Lung (tissue), 12 donors: ENCODE measurements around the gene SUCO. TPM values are rescaled to one million over a fixed set of nuclear protein-coding genes. Genes with fewer than 3 reads are reported as not detected.

Experiments used
- ATAC-seq: fragments of 200-7000 bp; cut with Tn5 transposase; one replicate; pipeline ENCODE4 v1.9.1; 2020; ENCODE audit warnings: moderate number of reproducible peaks; ENCODE audit not compliant: insufficient read depth, low FRiP score
- DNase-seq, 3 donors: peaks; one replicate each; pipeline ENCODE4 v3.0.0-alpha.2; 2013 to 2017
- H3K27ac ChIP-seq, 2 donors: one replicate each; pipeline ENCODE4 v1.5.1; 2013; ENCODE audit warnings: mild to moderate bottlenecking in 2 of 2, moderate library complexity in 2 of 2, control low read depth in 1 of 2, inconsistent platforms in 1 of 2, low read depth in 1 of 2, low read length in 1 of 2
- H3K27me3 ChIP-seq, 3 donors: one replicate each; pipeline ENCODE4 v1.5.1; 2013; ENCODE audit warnings: low read length in 2 of 3; ENCODE audit not compliant: control insufficient read depth in 3 of 3, insufficient read depth in 3 of 3
- H3K36me3 ChIP-seq, 4 donors: one replicate each; pipeline ENCODE4 v1.5.1; 2013; ENCODE audit warnings: low read length in 4 of 4, mild to moderate bottlenecking in 1 of 4, moderate library complexity in 1 of 4; ENCODE audit not compliant: control insufficient read depth in 4 of 4, insufficient read depth in 4 of 4
- H3K4me1 ChIP-seq, 5 donors: one replicate each; pipeline ENCODE4 v1.5.1; 2013; ENCODE audit warnings: low read length in 5 of 5, mild to moderate bottlenecking in 2 of 5, moderate library complexity in 1 of 5; ENCODE audit not compliant: control insufficient read depth in 5 of 5, insufficient read depth in 5 of 5
- H3K4me3 ChIP-seq: one replicate; pipeline ENCODE4 v1.5.1; 2013; ENCODE audit warnings: mild to moderate bottlenecking, control low read depth, moderate library complexity
- H3K9ac ChIP-seq, 2 donors: one replicate each; pipeline ENCODE4 v1.5.1; 2013; ENCODE audit warnings: low read length in 2 of 2, control low read depth in 1 of 2; ENCODE audit not compliant: insufficient read depth in 1 of 2
- H3K9me3 ChIP-seq, 4 donors: one replicate each; pipeline ENCODE4 v1.5.1; 2013; ENCODE audit warnings: low read length in 3 of 4, mild to moderate bottlenecking in 1 of 4, moderate library complexity in 1 of 4; ENCODE audit not compliant: control insufficient read depth in 4 of 4, insufficient read depth in 3 of 4
- WGBS, 2 donors: extraction: QIAGEN DNeasy Blood & Tissue Kit; methylation state at CpG; one replicate each; pipeline ENCODE4 v1.1.7; 2013; 5-methylcytosine and 5-hydroxymethylcytosine counted together
- polyA plus RNA-seq, 2 donors: library from polyadenylated mRNA; stranded (reverse); fragments of 200-250 nt; gene quantifications; one replicate each; pipeline ENCODE4 v1.2.1, GENCODE V29; 2013
- total RNA-seq, 2 donors: library from RNA; depleted of rRNA in 1 of 2; stranded (reverse); fragments of >200 nt in 1 of 2; gene quantifications; one replicate each; pipeline ENCODE4 v1.2.1, GENCODE V29; 2014 to 2021
- TF ChIP-seq, protein P1 (sequence below): IDR thresholded peaks from 2 replicates; pipeline ENCODE4 v1.5.1; 2012; ENCODE audit warnings: mild to moderate bottlenecking; ENCODE audit errors: control extremely low read depth, extremely low read depth
- donor health status: control.
- donor health status: control.
- donor health status: Bipolar disorder and iron deficiency.
- donor health status: healthy.
- donor health status: DM: yes; HTN: yes; CAD: no.

SUCO gene
- total and polyA plus RNA-seq, 4 donors = 10.2 to 86.8 (median 22.0) TPM

- Histone ChIP-seq H3K27me3 (no peaks in the 10 kb centered on the region), H3K27ac (no peak overlapping the region), H3K4me3 (no peak overlapping the region), H3K9ac (no peak overlapping the region), H3K9me3 (no peaks in the 10 kb centered on the region), H3K36me3 (no peaks in the 10 kb centered on the region), H3K4me1 (peaks cover 0 to 32% (median 19%) of the 10 kb centered on the region in 5 donors)
- 52 to 70% methylated on average over 3 of the region's 3 CpGs for WGBS, 2 donors
- no peak for ATAC-seq
- no peak for DNase-seq
- TF ChIP-seq, protein P1, sequence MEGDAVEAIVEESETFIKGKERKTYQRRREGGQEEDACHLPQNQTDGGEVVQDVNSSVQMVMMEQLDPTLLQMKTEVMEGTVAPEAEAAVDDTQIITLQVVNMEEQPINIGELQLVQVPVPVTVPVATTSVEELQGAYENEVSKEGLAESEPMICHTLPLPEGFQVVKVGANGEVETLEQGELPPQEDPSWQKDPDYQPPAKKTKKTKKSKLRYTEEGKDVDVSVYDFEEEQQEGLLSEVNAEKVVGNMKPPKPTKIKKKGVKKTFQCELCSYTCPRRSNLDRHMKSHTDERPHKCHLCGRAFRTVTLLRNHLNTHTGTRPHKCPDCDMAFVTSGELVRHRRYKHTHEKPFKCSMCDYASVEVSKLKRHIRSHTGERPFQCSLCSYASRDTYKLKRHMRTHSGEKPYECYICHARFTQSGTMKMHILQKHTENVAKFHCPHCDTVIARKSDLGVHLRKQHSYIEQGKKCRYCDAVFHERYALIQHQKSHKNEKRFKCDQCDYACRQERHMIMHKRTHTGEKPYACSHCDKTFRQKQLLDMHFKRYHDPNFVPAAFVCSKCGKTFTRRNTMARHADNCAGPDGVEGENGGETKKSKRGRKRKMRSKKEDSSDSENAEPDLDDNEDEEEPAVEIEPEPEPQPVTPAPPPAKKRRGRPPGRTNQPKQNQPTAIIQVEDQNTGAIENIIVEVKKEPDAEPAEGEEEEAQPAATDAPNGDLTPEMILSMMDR = no peak
Observed at GRCh38 chr1:172536256-172536655, 3.3 kb downstream of the SUCO start.

DNA sequence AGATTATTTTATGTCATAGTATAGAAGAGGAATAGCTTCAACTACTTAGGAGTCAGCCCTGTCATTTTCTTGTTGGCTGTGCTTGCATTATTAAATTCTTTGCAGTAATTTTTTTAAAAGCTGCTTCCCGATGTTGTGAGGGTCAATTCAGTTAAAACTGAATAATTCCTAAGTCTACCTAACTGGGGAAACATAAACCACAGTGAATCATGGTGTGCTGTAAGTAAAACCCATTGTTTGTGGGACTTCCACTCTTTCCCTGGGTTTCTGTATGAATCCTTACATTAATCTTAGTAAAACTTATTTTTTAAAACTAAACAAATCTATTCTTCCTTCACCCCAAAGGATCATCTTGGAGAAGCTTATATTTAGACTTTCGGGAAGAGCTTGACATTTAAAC is 4.4 kb downstream of the SUCO start:
- no peak overlapping the region for H3K27ac ChIP-seq
- TF ChIP-seq, protein P1 = no peak
- H3K4me3 ChIP-seq = no peak overlapping the region
- WGBS, 2 donors = 80% methylated on average over 2 of the region's 2 CpGs
- no peak for DNase-seq
- H3K36me3 ChIP-seq = no peaks in the 10 kb centered on the region
- H3K4me1 ChIP-seq = peaks cover 0 to 31% (median 16%) of the 10 kb centered on the region in 5 donors
- no peak for ATAC-seq
- no peak overlapping the region for H3K9ac ChIP-seq
- H3K27me3 ChIP-seq = no peaks in the 10 kb centered on the region
- no peaks in the 10 kb centered on the region for H3K9me3 ChIP-seq

DNA sequence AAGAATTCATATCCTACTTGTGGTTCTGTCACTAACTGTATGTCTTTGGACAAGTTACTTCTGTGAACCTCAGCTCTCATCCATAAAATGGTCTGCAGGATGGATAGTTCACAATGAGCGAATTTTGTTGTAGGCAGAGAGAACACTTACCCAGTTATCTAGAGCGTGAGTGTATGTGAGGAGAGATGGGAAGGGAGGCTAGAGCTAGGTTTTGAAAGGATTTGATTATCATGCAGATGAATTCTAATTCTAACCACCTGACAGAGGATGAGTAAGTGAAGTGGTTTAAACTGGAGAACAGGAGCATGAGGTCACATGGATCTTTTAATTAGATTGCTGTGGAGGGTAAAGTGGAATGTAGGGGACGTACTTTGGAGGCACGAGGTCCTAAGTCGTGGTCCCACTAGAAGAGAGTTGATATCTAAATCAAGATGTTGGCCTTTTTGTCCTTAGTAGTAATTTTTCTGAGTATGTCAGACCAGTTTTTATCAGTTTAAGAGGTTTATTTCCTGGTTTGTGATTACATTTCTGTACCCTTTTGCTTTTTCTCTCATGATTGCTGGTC is 5.0 kb downstream of the SUCO start:
- TF ChIP-seq, protein P1 = no peak
- Histone ChIP-seq H3K9ac (no peak overlapping the region), H3K27me3 (no peaks in the 10 kb centered on the region), H3K36me3 (peaks cover 0 to 1% (median 0%) of the 10 kb centered on the region in 4 donors), H3K4me3 (no peak overlapping the region), H3K27ac (no peak overlapping the region), H3K9me3 (no peaks in the 10 kb centered on the region), H3K4me1 (peaks cover 0 to 31% (median 16%) of the 10 kb centered on the region in 5 donors)
- ATAC-seq (no peak), DNase-seq (no peak)
- 90% methylated on average over 5 of the region's 5 CpGs for WGBS, 2 donors

- H3K4me1 ChIP-seq = peaks cover 0 to 34% (median 7%) of the 10 kb centered on the region in 5 donors
- H3K9me3 ChIP-seq = no peaks in the 10 kb centered on the region
- no peak for DNase-seq
- TF ChIP-seq, protein P1 = no peak
- H3K27me3 ChIP-seq = no peaks in the 10 kb centered on the region
- H3K9ac ChIP-seq = no peak overlapping the region
- no peak overlapping the region for H3K27ac ChIP-seq
- H3K36me3 ChIP-seq = peaks cover 0 to 1% (median 0%) of the 10 kb centered on the region in 4 donors
- ATAC-seq = no peak
- no peak overlapping the region for H3K4me3 ChIP-seq
Observed at GRCh38 chr1:172540635-172541034, 7.7 kb downstream of the SUCO start.
